Hindlimb muscle (tissue), 1 donor: ENCODE data around the gene CD300H. TPM values are rescaled to one million over a fixed set of nuclear protein-coding genes. Genes with fewer than 3 reads are reported as not detected.

Source experiments
- DNase-seq: peaks from one replicate; pipeline ENCODE4 v3.0.0-alpha.2; 2013
- polyA plus RNA-seq: library from polyadenylated mRNA; unstranded; fragments of 120-200 nt; gene quantifications from one replicate; pipeline ENCODE4 v1.2.1, GENCODE V29; 2013; ENCODE audit not compliant: insufficient read length

CD300H gene
- polyA plus RNA-seq, result not detected

- no peak for DNase-seq
Measured at GRCh38 chr17:74567397-74567796, at the start of gene CD300H. TSS of gene CD300H (minus strand) at chr17:74567509.

- DNase-seq, result no peak
Measured at GRCh38 chr17:74616696-74617095, 49.4 kb upstream of the CD300H start.

DNA sequence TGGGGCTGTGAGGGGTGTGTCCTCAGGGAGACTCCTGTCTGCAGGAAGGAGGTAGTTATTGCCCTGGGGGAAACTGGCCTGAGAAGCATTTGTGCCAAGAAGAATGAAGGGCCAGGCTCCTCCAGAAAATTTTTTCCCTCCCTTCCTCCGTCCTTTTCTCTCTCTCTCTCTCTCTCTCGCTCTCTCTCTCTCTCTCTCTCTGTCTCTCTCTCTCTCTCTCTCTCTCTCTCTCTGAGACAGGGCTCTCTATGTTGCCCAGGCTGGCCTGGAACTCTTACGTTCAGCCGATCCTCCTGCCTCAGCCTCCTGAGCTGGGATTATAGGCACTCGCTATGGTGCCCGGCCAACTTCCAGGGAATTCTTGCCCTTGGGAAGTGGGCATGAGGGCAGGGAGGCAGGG, 44.7 kb upstream of the CD300H start:
- no peak for DNase-seq

GRCh38 chr17:74610108-74610507, 42.8 kb upstream of the CD300H start:
- DNase-seq, result no peak

GRCh38 chr17:74608511-74608910, 41.2 kb upstream of the CD300H start:
- no peak for DNase-seq

- DNase-seq, result no peak
Measured at GRCh38 chr17:74607221-74607620, 39.9 kb upstream of the CD300H start.

DNA sequence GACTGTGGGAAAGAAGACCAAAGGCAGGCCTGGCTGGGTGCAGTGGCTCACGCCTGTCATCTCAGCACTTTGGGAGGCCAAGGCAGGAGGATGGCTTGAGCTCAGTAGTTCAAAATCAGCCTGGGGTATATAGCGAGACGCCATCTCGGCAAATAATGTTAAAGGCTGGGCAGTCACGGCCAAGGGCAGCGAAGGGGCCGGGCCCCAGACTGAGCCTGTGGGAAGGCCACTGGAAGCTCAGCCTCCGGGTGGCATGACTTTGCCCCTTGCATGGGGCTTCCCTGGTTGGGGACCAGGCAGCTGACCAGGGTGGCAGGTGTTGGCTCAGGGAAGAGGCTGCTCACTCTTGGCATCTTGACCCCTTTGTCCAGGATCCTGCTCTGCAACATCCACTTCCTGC, 38.7 kb upstream of the CD300H start:
- no peak for DNase-seq

GRCh38 chr17:74605361-74605760, 38.1 kb upstream of the CD300H start:
- DNase-seq, result no peak

GRCh38 chr17:74604761-74605160, 37.5 kb upstream of the CD300H start:
- DNase-seq, result no peak

- DNase-seq, result no peak
Measured at GRCh38 chr17:74604200-74604599, 36.9 kb upstream of the CD300H start.

DNA sequence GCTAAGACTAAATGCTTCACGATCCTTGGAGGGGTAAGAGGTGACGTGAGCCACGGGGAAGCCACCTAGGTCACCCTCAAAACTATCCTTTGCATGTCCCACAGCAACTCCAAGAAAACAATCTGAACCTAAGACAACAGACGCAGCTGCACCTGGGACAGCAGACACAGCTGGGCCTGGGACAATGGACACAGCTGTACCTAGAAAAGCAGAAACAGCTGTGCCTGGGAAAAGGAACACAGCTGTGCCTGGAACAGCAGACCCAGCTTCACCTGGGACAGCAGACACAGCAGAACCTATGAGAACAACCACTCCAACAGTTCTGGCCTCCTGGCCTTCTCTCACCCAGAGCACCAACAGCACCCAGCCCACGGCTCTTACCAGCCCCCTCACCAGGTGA, 36.4 kb upstream of the CD300H start:
- no peak for DNase-seq

- DNase-seq, result no peak
Measured at GRCh38 chr17:74603037-74603635, 35.8 kb upstream of the CD300H start.

GRCh38 chr17:74601944-74602572, 34.7 kb upstream of the CD300H start:
- no peak for DNase-seq

DNA sequence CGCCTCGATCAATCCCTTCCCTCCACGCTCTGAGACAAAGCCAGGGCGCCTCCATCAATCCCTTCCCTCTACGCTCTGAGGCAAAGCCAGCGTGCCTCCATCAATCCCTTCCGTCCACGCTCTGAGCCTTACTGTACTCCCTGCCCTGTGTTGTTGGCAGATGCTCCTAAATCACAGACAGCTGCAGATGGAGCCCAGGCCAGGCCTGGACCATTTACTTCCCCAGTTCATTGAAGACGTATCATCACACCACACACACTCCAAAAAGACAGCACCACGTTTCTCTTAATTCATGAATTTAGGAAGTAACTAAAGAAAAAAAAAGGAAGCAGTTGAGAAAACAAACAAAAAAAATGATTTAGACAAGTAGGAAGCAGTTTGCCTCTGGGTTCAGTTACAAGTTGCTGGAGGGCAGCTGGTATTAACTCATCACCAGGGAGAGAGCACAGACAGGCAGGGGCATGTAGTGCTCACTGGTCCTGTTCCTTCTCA, 32.2 kb upstream of the CD300H start:
- no peak for DNase-seq

GRCh38 chr17:74599023-74599399, 31.7 kb upstream of the CD300H start:
- no peak for DNase-seq

- DNase-seq, result no peak
Measured at GRCh38 chr17:74598346-74599022, 31.2 kb upstream of the CD300H start.

- no peak for DNase-seq
Measured at GRCh38 chr17:74597069-74597790, 29.9 kb upstream of the CD300H start.

GRCh38 chr17:74595037-74595750, 27.9 kb upstream of the CD300H start:
- no peak for DNase-seq

DNA sequence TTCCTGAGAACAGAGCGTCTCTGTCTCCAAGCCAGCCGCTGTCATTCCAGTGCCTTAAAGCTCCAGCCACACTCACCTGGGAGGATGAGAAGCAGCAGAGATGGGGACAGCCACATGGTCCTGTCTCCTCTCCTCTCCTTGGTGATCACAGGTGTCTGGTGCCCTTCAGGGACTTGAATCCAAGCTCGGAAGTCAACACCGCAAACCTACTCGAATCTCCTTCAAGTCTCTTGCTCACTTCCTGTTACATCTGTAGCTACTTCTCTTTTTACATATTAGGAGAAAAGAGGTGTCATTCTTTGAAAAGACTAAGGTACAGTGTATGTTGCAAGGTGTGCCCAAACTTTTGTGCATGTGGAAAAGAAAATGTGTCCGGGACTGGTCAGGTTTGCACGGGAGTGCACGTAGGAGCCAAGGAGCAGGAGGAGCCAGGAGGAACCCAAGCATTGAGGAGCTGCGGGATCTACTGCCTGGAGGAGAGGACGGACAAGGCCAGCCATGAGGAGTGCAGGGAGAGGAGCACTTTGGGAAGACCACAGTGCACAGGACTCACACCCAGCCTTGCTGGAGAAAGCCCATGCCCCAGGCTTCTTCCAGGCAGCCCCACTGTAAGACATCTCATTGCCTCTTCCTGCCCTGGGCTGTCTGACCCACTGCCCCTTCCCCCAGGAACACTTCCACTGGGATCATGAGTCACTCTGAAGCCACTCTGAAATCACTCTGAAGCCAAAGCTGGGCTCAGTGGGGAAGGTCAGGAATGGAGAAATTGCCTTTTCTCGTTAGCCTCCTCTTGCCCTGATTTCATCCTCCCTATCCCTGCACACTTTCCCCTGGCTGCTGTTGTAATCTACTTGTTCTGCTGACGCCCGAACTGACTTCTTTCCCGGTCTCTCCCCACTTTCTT, 25.0 kb upstream of the CD300H start, which contains the start of gene CD300LD:
TSS of gene CD300LD (minus strand) at position 197 of the 904 bp plus-strand sequence. CDS start at position 116, 81 bp downstream.
- no peak for DNase-seq

DNA sequence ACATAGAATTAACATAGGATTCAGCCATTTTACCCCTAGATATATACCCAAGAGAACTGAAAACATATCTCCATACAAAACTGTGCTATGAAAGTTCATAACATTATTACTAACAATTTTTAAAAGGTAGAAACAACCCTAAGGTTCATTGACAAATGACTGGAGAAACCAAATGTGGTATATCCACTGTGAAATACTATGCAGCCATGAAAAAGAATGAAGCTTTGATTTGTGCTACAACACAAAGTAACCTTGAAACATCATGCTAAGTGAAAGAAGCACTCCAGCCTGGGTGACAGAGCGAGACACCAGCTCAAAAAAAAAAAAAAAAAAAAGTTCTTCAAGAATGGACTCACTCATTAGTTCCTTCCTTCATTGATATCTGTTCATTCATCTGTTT, 24.2 kb upstream of the CD300H start:
- no peak for DNase-seq

DNA sequence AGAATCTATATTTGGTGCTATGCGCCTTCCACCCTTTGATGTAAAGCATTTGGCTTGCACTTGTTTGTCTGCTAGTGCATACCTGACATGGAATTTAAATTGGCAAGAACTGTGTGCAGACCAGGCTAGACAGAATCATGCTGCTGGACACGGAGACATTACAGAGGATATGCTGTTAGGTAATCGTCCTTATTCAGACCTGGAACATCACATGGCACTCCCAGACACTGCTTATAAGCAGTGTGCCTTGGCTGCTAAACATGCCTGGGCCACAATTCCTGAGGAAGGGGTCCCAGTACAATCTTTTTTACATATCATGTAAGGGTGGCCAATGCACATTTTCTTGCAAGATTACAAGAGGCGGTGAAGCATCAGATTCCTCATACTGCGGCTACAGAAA, 18.4 kb upstream of the CD300H start:
- DNase-seq, result no peak
